Stimulated activated CD8-positive, alpha-beta memory T cell treated with anti-CD3 and anti-CD28 coated beads, Interleukin-12 subunit alpha, Interleukin-12 subunit beta, amount 100 ng/mL, for 24 hours (primary cell): ENCODE results near the gene CYTH3.
"Not testable (repeated sequence)": the region's sequence is repeated elsewhere in the genome, so short reads cannot be mapped to it uniquely, and the experiment has no call there.

ENCODE experiments used
- DNase-seq: peaks from one replicate; pipeline ENCODE4 v3.0.0-alpha.2; 2020; ENCODE audit errors: extremely low read depth

Gene CYTH3

GRCh38 chr7:6193709-6194108 is 78.7 kb downstream of the CYTH3 start:
- DNase-seq = no peak

- not testable (repeated sequence) for DNase-seq
These were observed 81.9 kb downstream of the CYTH3 start for GRCh38 chr7:6190563-6190962.

- no peak for DNase-seq
These were observed 84.0 kb downstream of the CYTH3 start for GRCh38 chr7:6188389-6188788.

- no peak for DNase-seq
These were observed 85.8 kb downstream of the CYTH3 start for GRCh38 chr7:6186577-6186976.

GRCh38 chr7:6182993-6183392 is 89.4 kb downstream of the CYTH3 start:
- no peak for DNase-seq

- DNase-seq = no peak
These were observed 91.3 kb downstream of the CYTH3 start for GRCh38 chr7:6181136-6181535.

GRCh38 chr7:6180344-6180725 is 92.1 kb downstream of the CYTH3 start:
- DNase-seq = no peak

- no peak for DNase-seq
These were observed 92.6 kb downstream of the CYTH3 start for GRCh38 chr7:6179620-6180343.

GRCh38 chr7:6178298-6179029 is 94.0 kb downstream of the CYTH3 start:
- DNase-seq = no peak

GRCh38 chr7:6175645-6176044 is 96.8 kb downstream of the CYTH3 start:
- no peak for DNase-seq

GRCh38 chr7:6172910-6173295 is 99.5 kb downstream of the CYTH3 start:
- no peak for DNase-seq

GRCh38 chr7:6172224-6172909 is 100.1 kb downstream of the CYTH3 start:
- no peak for DNase-seq

- no peak for DNase-seq
These were observed 100.7 kb downstream of the CYTH3 start for GRCh38 chr7:6171532-6172223.

- DNase-seq = no peak
These were observed 101.6 kb downstream of the CYTH3 start for GRCh38 chr7:6170571-6171531.

- DNase-seq = no peak
These were observed 102.5 kb downstream of the CYTH3 start for GRCh38 chr7:6169805-6170520.

- DNase-seq = no peak
These were observed 104.0 kb downstream of the CYTH3 start for GRCh38 chr7:6168477-6168868.

GRCh38 chr7:6167587-6168476 is 104.6 kb downstream of the CYTH3 start:
- no peak for DNase-seq

GRCh38 chr7:6167004-6167551 is 105.3 kb downstream of the CYTH3 start:
- no peak for DNase-seq

- DNase-seq = no peak
These were observed 106.0 kb downstream of the CYTH3 start for GRCh38 chr7:6166443-6166891.
